GM19099 (cell line): ENCODE measurements around the gene EEA1.

ENCODE experiments used
- POLR2A ChIP-seq: IDR thresholded peaks from 3 replicates; pipeline ENCODE4 v1.6.1; 2011; ENCODE audit warnings: low read depth; ENCODE audit not compliant: insufficient read length; ENCODE audit errors: extremely low read depth

Gene EEA1

GRCh38 chr12:92866418-92866817 is 62.7 kb downstream of the EEA1 start:
- TF ChIP-seq POLR2A = no peak

GRCh38 chr12:92863251-92863650 is 65.8 kb downstream of the EEA1 start:
- TF ChIP-seq POLR2A = no peak

GRCh38 chr12:92861381-92861780 is 67.7 kb downstream of the EEA1 start:
- TF ChIP-seq POLR2A = no peak

GRCh38 chr12:92860521-92860920 is 68.6 kb downstream of the EEA1 start:
- no peak for TF ChIP-seq POLR2A

- TF ChIP-seq POLR2A = no peak
Observed at GRCh38 chr12:92859650-92860386, 69.3 kb downstream of the EEA1 start.

GRCh38 chr12:92857818-92858217 is 71.3 kb downstream of the EEA1 start:
- no peak for TF ChIP-seq POLR2A

- TF ChIP-seq POLR2A = no peak
Observed at GRCh38 chr12:92854344-92854743, 74.8 kb downstream of the EEA1 start.

- TF ChIP-seq POLR2A = no peak
Observed at GRCh38 chr12:92848740-92849139, 80.4 kb downstream of the EEA1 start.

GRCh38 chr12:92847368-92847767 is 81.7 kb downstream of the EEA1 start:
- no peak for TF ChIP-seq POLR2A

- TF ChIP-seq POLR2A = no peak
Observed at GRCh38 chr12:92845329-92845728, 83.8 kb downstream of the EEA1 start.

- no peak for TF ChIP-seq POLR2A
Observed at GRCh38 chr12:92844151-92844763, 84.8 kb downstream of the EEA1 start.

GRCh38 chr12:92829686-92830282 is 99.3 kb downstream of the EEA1 start:
- no peak for TF ChIP-seq POLR2A

- TF ChIP-seq POLR2A = no peak
Observed at GRCh38 chr12:92828565-92828964, 100.5 kb downstream of the EEA1 start.

- TF ChIP-seq POLR2A = no peak
Observed at GRCh38 chr12:92827836-92828431, 101.2 kb downstream of the EEA1 start.

- TF ChIP-seq POLR2A = no peak
Observed at GRCh38 chr12:92821142-92821541, 108.0 kb downstream of the EEA1 start.

- TF ChIP-seq POLR2A = no peak
Observed at GRCh38 chr12:92814584-92814983, 114.5 kb downstream of the EEA1 start.
